CD14-positive monocyte (primary cell): ENCODE measurements around the gene KRTAP5-3. TPM values are rescaled to one million over a fixed set of nuclear protein-coding genes. Genes with fewer than 3 reads are reported as not detected.
A peak's percentile ranks its signal among the peaks of the same experiment; 100 is the strongest.

Experiments
- DNase-seq, 3 donors: peaks; one replicate each; pipeline ENCODE4 v3.0.0-alpha.2; 2011 to 2022
- H2AFZ ChIP-seq: 2 replicates; pipeline ENCODE4 v1.6.0; 2012; ENCODE audit warnings: mild to moderate bottlenecking, low read depth, low read length, inconsistent platforms; ENCODE audit not compliant: insufficient read depth, poor library complexity, severe bottlenecking
- H3K27ac ChIP-seq, 2 donors: 1 replicate in 1 of 2; 2 replicates in 1 of 2; pipeline ENCODE4 v1.5.1; 2012 to 2013; ENCODE audit warnings: low read length in 2 of 2, control low read depth in 1 of 2, inconsistent platforms in 1 of 2, low read depth in 1 of 2, mild to moderate bottlenecking in 1 of 2
- H3K27me3 ChIP-seq, 2 donors: one replicate each; pipeline versions ENCODE4 v1.6.0 to v1.6.1; 2011 to 2013; ENCODE audit warnings: low read length in 2 of 2; ENCODE audit not compliant: control insufficient read depth in 2 of 2, insufficient read depth in 2 of 2
- H3K36me3 ChIP-seq, 2 donors: replicated peaks in 1 of 2; 1 replicate in 1 of 2; 2 replicates in 1 of 2; pipeline versions ENCODE4 v1.5.1 to v1.6.1; 2012 to 2013; ENCODE audit warnings: low read length in 2 of 2, control low read depth in 1 of 2, inconsistent platforms in 1 of 2, mild to moderate bottlenecking in 1 of 2; ENCODE audit not compliant: insufficient read depth in 2 of 2, control insufficient read depth in 1 of 2
- H3K4me1 ChIP-seq, 2 donors: 1 replicate in 1 of 2; 2 replicates in 1 of 2; pipeline versions ENCODE4 v1.5.1 to v1.6.1; 2012 to 2013; ENCODE audit warnings: low read length in 2 of 2, control low read depth in 1 of 2, inconsistent platforms in 1 of 2, mild to moderate bottlenecking in 1 of 2, moderate library complexity in 1 of 2; ENCODE audit not compliant: insufficient read depth in 2 of 2, control insufficient read depth in 1 of 2
- H3K4me2 ChIP-seq: replicated peaks from 2 replicates; pipeline ENCODE3; 2012; ENCODE audit warnings: low read length, moderate library complexity, mild to moderate bottlenecking; ENCODE audit not compliant: poor library complexity, severe bottlenecking; ENCODE audit errors: extremely low read depth
- H3K4me3 ChIP-seq, 3 experiments: fragments of 200-600 bp in 1 of 3; sonication (generic) in 1 of 3; replicated peaks in 1 of 3; 1 replicate in 2 of 3; 2 replicates in 1 of 3; pipeline ENCODE4 v1.5.1; 2011 to 2013; ENCODE audit warnings: low read length in 3 of 3, mild to moderate bottlenecking in 3 of 3, control low read depth in 2 of 3, low read depth in 2 of 3, inconsistent platforms in 1 of 3, moderate library complexity in 1 of 3
- H3K79me2 ChIP-seq: 2 replicates; pipeline ENCODE4 v1.6.0; 2012; ENCODE audit warnings: mild to moderate bottlenecking, control low read depth, inconsistent platforms, low read length, moderate library complexity; ENCODE audit not compliant: insufficient read depth
- H3K9ac ChIP-seq: 2 replicates; pipeline ENCODE4 v1.6.0; 2017; ENCODE audit warnings: low read length, mild to moderate bottlenecking; ENCODE audit not compliant: insufficient read depth, poor library complexity, severe bottlenecking
- H3K9me3 ChIP-seq, 2 donors: replicated peaks in 1 of 2; 1 replicate in 1 of 2; 2 replicates in 1 of 2; pipeline versions ENCODE4 v1.5.1 to v1.6.1; 2012 to 2013; ENCODE audit warnings: low read length in 2 of 2, control low read depth in 1 of 2; ENCODE audit not compliant: control insufficient read depth in 1 of 2, insufficient read depth in 1 of 2
- H4K20me1 ChIP-seq: 2 replicates; pipeline ENCODE4 v1.6.0; 2012; ENCODE audit warnings: mild to moderate bottlenecking, low read length, control low read depth, moderate library complexity; ENCODE audit not compliant: insufficient read depth
- H3K27ac Mint-ChIP-seq, 7 donors: one replicate each; pipeline ENCODE4 v1.8.0; 2020; ENCODE audit warnings: mild to moderate bottlenecking in 7 of 7, mixed read lengths in 7 of 7, moderate library complexity in 6 of 7, inconsistent platforms in 2 of 7
- H3K27me3 Mint-ChIP-seq, 3 donors: one replicate each; pipeline ENCODE4 v1.8.0; 2021 to 2022; ENCODE audit warnings: low read depth in 3 of 3, mild to moderate bottlenecking in 3 of 3, mixed read lengths in 3 of 3, moderate library complexity in 3 of 3, inconsistent platforms in 1 of 3
- H3K36me3 Mint-ChIP-seq, 2 donors: one replicate each; pipeline ENCODE4 v1.8.0; 2020; ENCODE audit warnings: mixed read lengths in 2 of 2, inconsistent platforms in 1 of 2, mild to moderate bottlenecking in 1 of 2
- H3K4me1 Mint-ChIP-seq: one replicate; pipeline ENCODE4 v1.8.0; 2020; ENCODE audit warnings: mild to moderate bottlenecking, mixed read lengths
- H3K4me3 Mint-ChIP-seq, 2 donors: one replicate each; pipeline ENCODE4 v1.8.0; 2020; ENCODE audit warnings: mild to moderate bottlenecking in 2 of 2, mixed read lengths in 2 of 2, moderate library complexity in 1 of 2
- H3K9me3 Mint-ChIP-seq, 7 donors: one replicate each; pipeline ENCODE4 v1.8.0; 2020 to 2022; ENCODE audit warnings: mixed read lengths in 7 of 7, mild to moderate bottlenecking in 6 of 7, moderate library complexity in 6 of 7, inconsistent platforms in 2 of 7
- CTCF ChIP-seq: fragments of 200-600 bp; IDR thresholded peaks from one replicate; pipeline ENCODE4 v1.8.0; 2022; ENCODE audit warnings: antibody characterized with exemption, mild to moderate bottlenecking
- WGBS: methylation state at CpG from one replicate; pipeline ENCODE4 v1.1.5; 2013; ENCODE audit warnings: missing lambda C conversion rate; ENCODE audit not compliant: insufficient coverage; 5-methylcytosine and 5-hydroxymethylcytosine counted together
- intact Hi-C, 2 donors: fragments of 100-400 bp; cut with micrococcal nuclease; formaldehyde crosslinking; loops; one replicate each; pipeline versions ENCODE4 v1.15.0 to v1.15.1; 2023
- polyA plus RNA-seq, 3 donors: library from polyadenylated mRNA; depleted of rRNA in 1 of 3; unstranded in 2 of 3; stranded (reverse) in 1 of 3; fragments of 300-500 nt in 2 of 3; fragments of >200 nt in 1 of 3; fragmentation: Illumina TruSeq in 2 of 3; gene quantifications; 1 replicate in 2 of 3; 2 replicates in 1 of 3; pipeline ENCODE4 v1.2.3, GENCODE V29; 2012 to 2021

KRTAP5-3 gene
- polyA plus RNA-seq, 3 donors: not detected

- no peaks in the 10 kb centered on the region for H3K36me3 Mint-ChIP-seq
- no peak overlapping the region for H3K27ac ChIP-seq
- WGBS: 15% methylated on average over 4 of the region's 7 CpGs
- H3K9ac ChIP-seq: no peak overlapping the region
- H3K4me3 Mint-ChIP-seq: peak overlapping the region in 1 of 2 donors; percentile 70
- no peaks in the 10 kb centered on the region for H3K79me2 ChIP-seq
- H3K27me3 ChIP-seq: peaks cover 27 to 48% of the 10 kb centered on the region in 2 donors
- no peaks in the 10 kb centered on the region for H3K36me3 ChIP-seq
- DNase-seq: no peak
- H3K4me1 Mint-ChIP-seq: no peaks in the 10 kb centered on the region
- H3K9me3 Mint-ChIP-seq: peaks cover 11 to 25% (median 22%) of the 10 kb centered on the region in 7 donors
- intact Hi-C loops: loop anchor here (5.0 to 10.0 kb wide), 3 partner anchors 263 to 373 kb away; no protein-coding TSS in a partner anchor
- H3K27ac Mint-ChIP-seq: no peak overlapping the region
- H3K27me3 Mint-ChIP-seq: peaks cover 53 to 71% (median 58%) of the 10 kb centered on the region in 3 donors
- no peak overlapping the region for H3K4me3 ChIP-seq
- peaks cover 6 to 24% of the 10 kb centered on the region in 2 donors for H3K4me1 ChIP-seq
- H3K4me2 ChIP-seq: no peak overlapping the region
- H2AFZ ChIP-seq: no peak overlapping the region
- no peaks in the 10 kb centered on the region for H4K20me1 ChIP-seq
- peaks cover 12 to 20% of the 10 kb centered on the region in 2 donors for H3K9me3 ChIP-seq
- peak; percentile 44 for TF ChIP-seq CTCF
Measured at GRCh38 chr11:1574933-1575242, 33.4 kb downstream of the KRTAP5-3 start.

- 2% methylated on average over 64 of the region's 64 CpGs for WGBS
- Mint-ChIP-seq H3K9me3 (peaks cover 11 to 22% (median 19%) of the 10 kb centered on the region in 7 donors), H3K4me3 (peak overlapping the region; percentile 45 to 55), H3K4me1 (no peaks in the 10 kb centered on the region), H3K27me3 (peaks cover 58 to 75% (median 59%) of the 10 kb centered on the region in 3 donors), H3K36me3 (no peaks in the 10 kb centered on the region), H3K27ac (no peak overlapping the region)
- Histone ChIP-seq H3K27me3 (peaks cover 27 to 53% of the 10 kb centered on the region in 2 donors), H3K4me3 (peak overlapping the region in 1 of 3 experiments; percentile 50), H2AFZ (peak overlapping the region; percentile 50), H4K20me1 (no peaks in the 10 kb centered on the region), H3K4me1 (peaks cover 6 to 24% of the 10 kb centered on the region in 2 donors), H3K79me2 (no peaks in the 10 kb centered on the region), H3K9ac (no peak overlapping the region), H3K9me3 (peaks cover 12 to 20% of the 10 kb centered on the region in 2 donors), H3K27ac (no peak overlapping the region), H3K36me3 (no peaks in the 10 kb centered on the region), H3K4me2 (peak overlapping the region; percentile 60)
- peak in 2 of 3 donors; percentile 28 to 43 for DNase-seq
- peak; percentile 98 for TF ChIP-seq CTCF
- intact Hi-C loops: loop anchor here (5.0 to 10.0 kb wide), 3 partner anchors 262 to 372 kb away; no protein-coding TSS in a partner anchor
Measured at GRCh38 chr11:1574238-1574932, 33.9 kb downstream of the KRTAP5-3 start.
